HG02973 (cell line): ENCODE measurements around the gene ZNF423.

Experiments used
- ATAC-seq: cut with Tn5 transposase; IDR thresholded peaks from one replicate; pipeline ENCODE4 v1.9.1; 2021; ENCODE audit warnings: moderate library complexity; ENCODE audit not compliant: unreplicated experiment

Gene ZNF423

DNA sequence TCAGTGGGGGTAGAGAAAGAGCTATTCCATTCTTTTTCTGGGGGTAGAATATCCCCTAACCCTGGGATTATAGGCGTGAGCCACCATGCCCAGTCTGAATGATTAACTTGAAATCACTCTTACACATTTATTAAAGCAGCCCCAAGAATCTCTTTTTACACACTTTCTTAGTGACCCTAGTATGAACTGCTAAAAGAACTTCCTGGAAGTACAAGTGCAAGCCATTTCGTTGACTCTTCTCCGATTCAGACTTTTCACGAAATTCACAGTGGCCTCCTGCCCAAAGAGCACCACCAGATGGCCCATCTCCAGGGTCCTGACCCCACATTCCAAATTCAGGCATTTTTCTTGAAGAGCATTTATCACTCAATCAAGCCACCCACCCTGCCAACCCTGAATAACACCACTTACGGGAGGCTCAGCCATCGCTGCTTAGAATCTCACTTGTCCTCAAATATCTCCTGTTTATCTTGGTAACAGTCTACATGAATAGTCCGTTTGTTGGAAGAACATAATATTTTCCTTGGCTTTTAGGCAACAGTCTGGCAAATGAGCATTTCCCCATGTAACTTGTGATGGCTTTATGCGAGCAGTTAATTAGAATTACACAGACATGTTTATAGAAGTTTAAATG, 28.0 kb downstream of the ZNF423 start:
- ATAC-seq: no peak

GRCh38 chr16:49826515-49826914, 29.4 kb downstream of the ZNF423 start:
- ATAC-seq: no peak

GRCh38 chr16:49825041-49825440, 30.9 kb downstream of the ZNF423 start:
- ATAC-seq: no peak

DNA sequence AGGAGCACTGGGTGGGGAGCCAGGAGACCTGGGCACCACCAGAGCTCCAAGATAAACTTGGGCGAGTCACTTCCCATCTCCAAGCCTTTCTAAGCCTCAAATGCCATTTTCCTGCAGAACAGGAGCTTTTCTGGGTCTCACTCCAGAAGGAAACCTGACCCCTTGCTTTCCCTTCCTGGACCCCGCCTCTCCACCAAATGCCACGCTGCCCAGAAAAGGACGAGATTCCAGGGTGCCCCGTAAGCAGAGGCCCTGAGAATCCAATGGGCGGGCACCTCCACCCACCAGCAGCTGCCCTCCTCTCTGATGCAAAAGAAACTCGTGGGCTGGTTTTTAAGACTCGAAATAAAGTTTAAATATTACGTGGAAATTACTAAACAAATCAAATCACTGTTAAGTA, 31.3 kb downstream of the ZNF423 start:
- ATAC-seq: no peak

- no peak for ATAC-seq
These were observed 33.1 kb downstream of the ZNF423 start for GRCh38 chr16:49822649-49823370.

- ATAC-seq: no peak
These were observed 34.2 kb downstream of the ZNF423 start for GRCh38 chr16:49821614-49822282.

- ATAC-seq: no peak
These were observed 34.8 kb downstream of the ZNF423 start for GRCh38 chr16:49821156-49821555.

DNA sequence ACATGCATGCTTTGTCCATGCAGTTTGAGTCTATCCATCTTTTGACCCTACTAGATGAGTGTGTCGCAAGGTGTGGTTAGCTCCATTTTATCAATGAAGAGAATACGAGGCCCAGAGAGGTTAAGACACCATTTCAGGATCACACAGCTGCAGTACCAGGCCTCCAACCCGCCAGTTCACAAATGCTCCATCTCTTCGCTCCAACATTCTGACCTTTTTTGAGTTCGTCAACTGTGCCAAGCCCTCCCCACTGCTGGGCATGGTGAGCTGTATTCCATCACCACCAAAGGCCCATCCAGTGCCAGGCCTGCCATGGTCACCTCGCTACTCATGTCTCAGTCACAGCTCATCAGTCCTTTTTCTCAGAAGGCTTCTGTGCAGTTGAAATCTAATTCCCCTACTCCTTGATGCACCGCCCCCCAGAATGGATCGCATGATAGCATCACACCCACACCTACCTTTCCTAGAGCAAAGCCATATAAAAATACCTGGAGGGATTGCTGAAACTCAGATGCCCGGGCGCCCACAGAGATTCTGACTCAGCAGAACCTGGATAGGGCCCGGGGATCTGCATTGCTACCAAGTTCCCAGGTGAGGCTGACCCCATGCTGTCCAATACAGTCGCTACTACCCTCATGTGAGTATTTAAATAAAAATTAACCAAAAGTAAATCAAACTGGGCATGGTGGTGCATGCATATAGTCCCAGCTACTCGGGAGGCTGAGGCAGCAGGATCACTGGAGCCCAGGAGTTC, 38.0 kb downstream of the ZNF423 start:
- no peak for ATAC-seq

- ATAC-seq: no peak
These were observed 39.0 kb downstream of the ZNF423 start for GRCh38 chr16:49816875-49817274.

DNA sequence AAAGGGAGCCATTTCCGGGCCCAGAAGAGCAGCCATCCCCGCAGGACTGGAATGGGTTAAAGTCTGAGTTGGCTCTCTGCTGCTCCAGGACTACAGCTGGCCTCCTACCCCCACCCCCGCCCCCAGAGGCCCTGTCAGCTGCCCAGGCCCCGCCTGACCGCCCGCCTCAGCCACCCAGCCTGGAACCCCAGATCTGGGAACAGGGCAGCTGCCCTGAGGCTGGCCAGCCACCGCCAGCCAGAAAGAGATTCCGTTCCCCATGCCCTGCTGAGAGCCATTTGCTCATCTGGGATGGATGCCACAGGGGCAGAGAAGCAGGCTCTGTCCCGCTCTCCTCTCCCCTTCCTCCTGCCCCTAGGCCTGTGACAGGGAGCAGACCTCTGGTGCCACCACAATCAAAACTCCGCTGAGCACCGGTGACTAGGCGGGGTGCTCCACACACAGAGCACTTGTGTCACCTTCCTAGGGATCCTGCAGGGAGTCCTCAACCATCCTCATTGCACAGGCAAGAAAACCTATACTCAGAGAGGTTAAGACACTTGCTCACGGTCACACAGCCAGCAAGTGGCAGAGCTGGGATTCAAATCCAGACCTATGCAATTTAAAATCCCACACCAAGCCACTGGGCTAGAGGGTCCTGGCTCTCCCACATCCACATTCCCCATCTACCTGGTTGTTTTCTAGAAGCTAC, 44.1 kb downstream of the ZNF423 start:
- ATAC-seq: no peak

DNA sequence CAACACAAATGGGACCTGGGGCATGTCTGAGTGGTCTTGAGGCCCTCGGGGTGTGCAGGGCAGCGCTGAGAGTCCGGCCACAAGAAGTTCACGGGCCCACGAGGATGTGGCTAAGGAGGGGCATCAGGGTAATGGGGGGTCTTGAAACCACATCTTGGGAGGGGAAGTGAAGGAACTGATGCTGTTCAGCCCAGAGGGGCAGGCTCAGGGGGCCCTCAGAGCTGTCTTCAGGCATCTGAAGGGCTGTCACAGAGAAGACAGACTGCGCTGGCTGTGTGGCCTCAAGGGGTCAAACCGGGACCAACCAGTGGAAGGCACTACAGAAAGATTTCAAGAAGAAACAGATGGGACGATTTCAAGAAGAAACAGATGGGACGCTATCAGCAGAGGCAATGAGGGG, 45.1 kb downstream of the ZNF423 start:
- ATAC-seq: no peak

DNA sequence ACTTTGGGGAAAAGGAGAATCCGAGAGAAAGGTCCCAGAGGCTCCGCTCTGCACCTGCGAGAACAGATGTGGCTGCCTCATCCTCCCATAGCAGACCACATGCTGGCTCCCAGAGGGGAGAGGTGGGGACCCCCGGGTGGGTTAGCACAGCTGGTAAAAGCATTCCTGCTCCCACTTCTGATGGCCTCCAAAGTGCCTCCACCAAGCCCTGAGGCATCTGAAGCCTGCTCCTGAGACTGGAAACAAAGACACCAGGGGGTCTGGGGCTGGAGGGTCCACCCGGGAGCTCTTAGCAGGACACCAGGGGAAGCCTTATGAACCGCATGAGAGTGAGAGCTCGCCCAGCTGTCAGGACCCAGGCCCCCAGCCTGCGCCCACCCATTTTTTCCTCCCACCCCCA, 46.4 kb downstream of the ZNF423 start:
- no peak for ATAC-seq

GRCh38 chr16:49809062-49809461, 46.9 kb downstream of the ZNF423 start:
- no peak for ATAC-seq

- no peak for ATAC-seq
These were observed 49.5 kb downstream of the ZNF423 start for GRCh38 chr16:49806446-49806845.

GRCh38 chr16:49801290-49801689, 54.6 kb downstream of the ZNF423 start:
- ATAC-seq: no peak

DNA sequence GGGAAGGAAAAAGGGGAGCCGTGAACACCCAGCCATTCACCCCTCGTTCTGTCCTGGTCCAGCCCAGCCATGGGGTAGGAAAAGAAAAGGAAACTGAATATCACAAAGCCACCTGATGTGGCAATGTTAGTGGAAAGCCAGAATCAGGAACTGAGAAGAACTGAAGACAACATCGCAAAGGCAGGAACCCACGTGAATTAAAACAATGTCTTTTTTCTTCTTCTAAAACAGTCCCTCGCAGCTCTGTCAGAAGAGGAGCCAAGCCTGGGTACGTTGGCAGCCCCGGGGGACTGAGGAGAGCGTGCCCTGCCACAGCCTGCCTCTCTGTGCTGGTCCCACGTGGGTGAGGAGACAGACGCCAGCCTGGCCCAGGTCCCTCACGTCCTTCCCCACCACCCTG, 55.0 kb downstream of the ZNF423 start:
- no peak for ATAC-seq

- ATAC-seq: no peak
These were observed 55.5 kb downstream of the ZNF423 start for GRCh38 chr16:49800441-49800840.

DNA sequence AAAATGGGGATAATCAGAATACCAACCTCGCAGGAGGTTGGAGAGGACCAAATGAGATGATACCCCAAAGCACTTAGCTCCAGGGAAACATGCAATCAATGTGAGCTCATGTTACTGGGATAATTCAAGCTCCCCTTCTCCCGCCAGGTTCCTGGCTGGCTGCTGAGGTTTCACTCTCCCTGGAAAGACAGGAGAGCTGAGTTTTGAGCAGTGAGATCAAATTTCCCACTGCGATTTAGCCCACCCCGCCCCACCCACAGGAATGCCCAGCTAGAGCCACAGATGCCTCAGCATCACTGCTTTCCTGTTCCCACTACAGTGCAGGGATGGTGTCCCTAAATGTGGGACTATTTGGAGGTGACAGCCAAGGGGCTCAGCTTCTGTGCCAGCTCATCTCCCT, 56.7 kb downstream of the ZNF423 start:
- ATAC-seq: no peak

GRCh38 chr16:49795513-49795912, 60.4 kb downstream of the ZNF423 start:
- ATAC-seq: no peak

DNA sequence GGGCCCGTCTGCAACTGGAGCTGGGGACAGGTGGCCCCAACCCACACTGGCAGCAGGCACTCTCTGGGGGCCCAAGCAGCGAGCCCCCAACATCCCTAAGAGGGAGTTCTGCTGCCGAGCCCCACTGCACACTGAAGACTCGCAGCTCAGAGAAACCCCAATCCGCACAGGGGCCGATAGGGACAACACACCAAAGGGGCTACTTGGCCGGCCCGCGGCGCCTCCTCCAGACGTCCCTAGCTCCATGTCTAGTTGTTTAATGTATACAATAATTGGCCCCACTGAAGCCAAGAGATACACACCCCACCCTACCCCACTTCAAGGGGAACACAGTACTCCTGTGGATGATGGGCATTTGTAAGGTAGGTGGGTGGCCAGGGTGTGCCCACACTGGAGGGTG, 62.7 kb downstream of the ZNF423 start:
- ATAC-seq: no peak

- ATAC-seq: no peak
These were observed 66.3 kb downstream of the ZNF423 start for GRCh38 chr16:49789616-49790015.
